Measurements from ENCODE around the gene COL4A5.

GRCh38 chrX:108642273-108642628 lies 202.6 kb downstream of the COL4A5 start:
- TF ChIP-seq CTCF (IDR thresholded peaks at IDR 0.05; ENCODE audit: low read depth, low read length, missing input control) (no peak), MAX (IDR thresholded peaks at IDR 0.05) (no peak), EGR1 (IDR thresholded peaks at IDR 0.05; ENCODE audit: low read depth in 2 of 2) (no peak)
